WTC11 (cell line): ENCODE results near the gene ANXA5. TPM values are rescaled to one million over a fixed set of nuclear protein-coding genes. Genes with fewer than 3 reads are reported as not detected.
A peak's percentile ranks its signal among the peaks of the same experiment; 100 is the strongest.

ENCODE experiments used
- ATAC-seq: fragments of 200-7000 bp; cut with Tn5 transposase; 2 replicates; pipeline ENCODE4 v1.10.0; 2021; ENCODE audit warnings: mild to moderate bottlenecking, moderate library complexity
- CTCF ChIA-PET: fragments of 300-600 bp; sonication (Branson Sonifier 250); formaldehyde crosslinking; loops from one replicate; lab custom pipeline; 2021; ENCODE audit warnings: antibody characterized with exemption; lab: Charles Lee
- POLR2A ChIA-PET: fragments of 350-600 bp; sonication (Branson Sonifier 250); formaldehyde crosslinking; loops from one replicate; lab custom pipeline; 2021; ENCODE audit warnings: antibody characterized with exemption; lab: Charles Lee
- DNase-seq: peaks from one replicate; pipeline ENCODE4 v3.0.0; 2021; ENCODE audit warnings: low spot score
- H3K27ac Mint-ChIP-seq: 2 replicates; pipeline ENCODE4 v1.8.0; 2021; ENCODE audit warnings: mixed read lengths
- H3K27me3 Mint-ChIP-seq: 2 replicates; pipeline ENCODE4 v1.8.0; 2021; ENCODE audit warnings: low read depth, mild to moderate bottlenecking, moderate library complexity, mixed read lengths
- H3K36me3 Mint-ChIP-seq: 2 replicates; pipeline ENCODE4 v1.8.0; 2021; ENCODE audit warnings: mixed read lengths
- H3K4me1 Mint-ChIP-seq: 2 replicates; pipeline ENCODE4 v1.8.0; 2022; ENCODE audit warnings: mixed read lengths
- H3K4me3 Mint-ChIP-seq: 2 replicates; pipeline ENCODE4 v1.8.0; 2021; ENCODE audit warnings: mild to moderate bottlenecking, moderate library complexity, mixed read lengths
- H3K9me3 Mint-ChIP-seq: 2 replicates; pipeline ENCODE4 v1.8.0; 2021; ENCODE audit warnings: mixed read lengths
- ATF3 ChIP-seq: sonication (generic); formaldehyde crosslinking; conservative IDR thresholded peaks from 2 replicates; pipeline ENCODE4 v1.8.1; 2022; ENCODE audit warnings: mild to moderate bottlenecking, missing genetic modification reagents
- CREB1 ChIP-seq: sonication (generic); formaldehyde crosslinking; IDR thresholded peaks from 2 replicates; pipeline ENCODE4 v1.8.0; 2023; ENCODE audit warnings: mild to moderate bottlenecking, missing genetic modification reagents
- CREM ChIP-seq: sonication (generic); formaldehyde crosslinking; IDR thresholded peaks from 2 replicates; pipeline ENCODE4 v1.8.1; 2022; ENCODE audit warnings: mild to moderate bottlenecking, missing genetic modification reagents, moderate library complexity
- E2F4 ChIP-seq: sonication (generic); formaldehyde crosslinking; IDR thresholded peaks from 2 replicates; pipeline ENCODE4 v1.8.1; 2022; ENCODE audit warnings: low read depth, mild to moderate bottlenecking, moderate library complexity, missing genetic modification reagents, borderline replicate concordance
- ETV6 ChIP-seq: sonication (generic); formaldehyde crosslinking; IDR thresholded peaks from 2 replicates; pipeline ENCODE4 v1.8.1; 2022; ENCODE audit warnings: mild to moderate bottlenecking, missing genetic modification reagents
- GTF2I ChIP-seq: fragments of 250-450 bp; sonication (Bioruptor Pico); conservative IDR thresholded peaks from 2 replicates; pipeline ENCODE4 v1.4.0; 2021; ENCODE audit warnings: mild to moderate bottlenecking
- HMGA2 ChIP-seq: fragments of 250-450 bp; sonication (Bioruptor Pico); IDR thresholded peaks from 2 replicates; pipeline ENCODE4 v1.4.0; 2021; ENCODE audit warnings: mild to moderate bottlenecking, moderate library complexity
- JUN ChIP-seq: sonication (generic); formaldehyde crosslinking; IDR thresholded peaks from 2 replicates; pipeline ENCODE4 v1.8.0; 2023; ENCODE audit warnings: mild to moderate bottlenecking, missing genetic modification reagents
- MXD4 ChIP-seq: fragments of 250-450 bp; sonication (Bioruptor Pico); IDR thresholded peaks from 2 replicates; pipeline ENCODE4 v1.8.0; 2021; ENCODE audit warnings: mild to moderate bottlenecking, moderate library complexity, borderline replicate concordance
- NFATC4 ChIP-seq: fragments of 250-450 bp; sonication (Bioruptor Pico); IDR thresholded peaks from 2 replicates; pipeline ENCODE4 v1.9.0; 2021; ENCODE audit warnings: mild to moderate bottlenecking
- NFE2L1 ChIP-seq: sonication (generic); formaldehyde crosslinking; IDR thresholded peaks from 2 replicates; pipeline ENCODE4 v1.8.1; 2023; ENCODE audit warnings: missing genetic modification reagents
- NFYB ChIP-seq: sonication (generic); formaldehyde crosslinking; conservative IDR thresholded peaks from 2 replicates; pipeline ENCODE4 v1.8.0; 2022; ENCODE audit warnings: low read depth, missing genetic modification reagents
- NR1H2 ChIP-seq: sonication (generic); formaldehyde crosslinking; IDR thresholded peaks from 2 replicates; pipeline ENCODE4 v1.9.0; 2021; ENCODE audit warnings: mild to moderate bottlenecking, moderate library complexity, missing genetic modification reagents
- PRRX2 ChIP-seq: fragments of 250-450 bp; sonication (Bioruptor Pico); IDR thresholded peaks from 2 replicates; pipeline ENCODE4 v1.8.0; 2021; ENCODE audit warnings: mild to moderate bottlenecking
- SP1 ChIP-seq: sonication (generic); formaldehyde crosslinking; conservative IDR thresholded peaks from 2 replicates; pipeline ENCODE4 v1.8.1; 2022; ENCODE audit warnings: missing genetic modification reagents
- STAT6 ChIP-seq: sonication (generic); formaldehyde crosslinking; conservative IDR thresholded peaks from 2 replicates; pipeline ENCODE4 v1.8.1; 2023; ENCODE audit warnings: mild to moderate bottlenecking, low read depth, missing genetic modification reagents, moderate library complexity
- TCF7 ChIP-seq: sonication (generic); formaldehyde crosslinking; IDR thresholded peaks from 2 replicates; pipeline ENCODE4 v1.8.0; 2022; ENCODE audit warnings: mild to moderate bottlenecking, low read depth, missing genetic modification reagents, moderate library complexity
- TEAD1 ChIP-seq: sonication (generic); formaldehyde crosslinking; IDR thresholded peaks from 2 replicates; pipeline ENCODE4 v1.8.0; 2022; ENCODE audit warnings: mild to moderate bottlenecking, missing genetic modification reagents
- ZNF121 ChIP-seq: sonication (generic); formaldehyde crosslinking; IDR thresholded peaks from 2 replicates; pipeline ENCODE4 v1.8.0; 2023; ENCODE audit warnings: missing genetic modification reagents
- ZNF423 ChIP-seq: fragments of 250-450 bp; sonication (Bioruptor Pico); IDR thresholded peaks from 2 replicates; pipeline ENCODE4 v2.1.2; 2022; ENCODE audit warnings: mild to moderate bottlenecking, moderate library complexity
- ZNF671 ChIP-seq: fragments of 250-450 bp; sonication (Bioruptor Pico); IDR thresholded peaks from 2 replicates; pipeline ENCODE4 v1.8.0; 2021; ENCODE audit warnings: mild to moderate bottlenecking
- ZSCAN18 ChIP-seq: fragments of 250-450 bp; sonication (Bioruptor Pico); IDR thresholded peaks from 2 replicates; pipeline ENCODE4 v2.1.2; 2022; ENCODE audit warnings: mild to moderate bottlenecking, moderate library complexity
- total RNA-seq: library from RNA; stranded (reverse); gene quantifications from 3 replicates; pipeline ENCODE4 v1.2.3, GENCODE V29; 2021

Gene ANXA5
- total RNA-seq, 1 experiment from 2014 or later = 186 TPM

GRCh38 chr4:121711263-121712000 is 14.7 kb upstream of the ANXA5 start:
- CTCF ChIA-PET = interaction anchor here (1.6 to 3.1 kb wide), 2 partner anchors 15 to 21 kb away, joined by 4 to 19 read pairs; partner anchors contain the start of gene ANXA5
- no peaks in the 10 kb centered on the region for H3K36me3 Mint-ChIP-seq
- no peaks in the 10 kb centered on the region; the same call in 1 of the 2 replicates for H3K9me3 Mint-ChIP-seq
- peak overlapping the region; percentile 58 for H3K4me3 Mint-ChIP-seq
- peak; percentile 83 for DNase-seq
- TF ChIP-seq ZNF671 (CRISPR knock-in tag) (no peak), ATF3 (CRISPR knock-in tag) (peak; percentile 81), SP1 (no peak), GTF2I (CRISPR knock-in tag) (no peak), JUN (CRISPR knock-in tag) (peak; percentile 83; the same call in 1 of the 2 replicates), NFYB (CRISPR knock-in tag) (no peak), ZNF423 (CRISPR knock-in tag) (peak; percentile 77), TEAD1 (CRISPR knock-in tag) (peak; percentile 68; the same call in 1 of the 2 replicates), CREM (CRISPR knock-in tag) (0 out of 2 replicates have a peak, but pooled peaks have one; percentile 39), ETV6 (CRISPR knock-in tag) (peak; percentile 56; the same call in 1 of the 2 replicates), NR1H2 (CRISPR knock-in tag) (no peak), CREB1 (CRISPR knock-in tag) (no peak), ZSCAN18 (CRISPR knock-in tag) (no peak), NFE2L1 (CRISPR knock-in tag) (peak; percentile 50; the same call in 1 of the 2 replicates), NFATC4 (CRISPR knock-in tag) (no peak)
- TF ChIP-seq, all 79 proteins: peak for 7
- peak; percentile 99 for ATAC-seq
- POLR2A ChIA-PET = interaction anchor here (1.6 kb wide), 1 partner anchor 15 kb away, joined by 9 read pairs; the partner anchor contains the start of gene ANXA5
- H3K4me1 Mint-ChIP-seq = peaks cover 16% of the 10 kb centered on the region
- peak overlapping the region; percentile 85 for H3K27ac Mint-ChIP-seq
- no peaks in the 10 kb centered on the region for H3K27me3 Mint-ChIP-seq

- no peak for DNase-seq
- Mint-ChIP-seq H3K36me3 (no peaks in the 10 kb centered on the region), H3K4me3 (no peak overlapping the region), H3K27me3 (no peaks in the 10 kb centered on the region), H3K4me1 (peaks cover 24% of the 10 kb centered on the region), H3K27ac (no peak overlapping the region), H3K9me3 (no peaks in the 10 kb centered on the region; the same call in 1 of the 2 replicates)
- CTCF ChIA-PET = interaction anchor here (0.7 kb wide), 1 partner anchor 56 kb away, joined by 4 read pairs; no protein-coding TSS in a partner anchor
- POLR2A ChIA-PET = no interaction called here
- ATAC-seq = no peak
- TF ChIP-seq MXD4 (CRISPR knock-in tag) (no peak), PRRX2 (CRISPR knock-in tag) (no peak), ZNF121 (CRISPR knock-in tag) (no peak), TCF7 (CRISPR knock-in tag) (no peak), ZSCAN18 (CRISPR knock-in tag) (no peak), TEAD1 (CRISPR knock-in tag) (no peak), STAT6 (no peak), E2F4 (CRISPR knock-in tag) (no peak), HMGA2 (CRISPR knock-in tag) (no peak)
These were observed 13.1 kb upstream of the ANXA5 start for GRCh38 chr4:121709766-121710405.
